Heart right ventricle (tissue), 16 donors: ENCODE data around the gene OPN1SW. TPM values are rescaled to one million over a fixed set of nuclear protein-coding genes. Genes with fewer than 3 reads are reported as not detected.

Experiments used
- ATAC-seq, 8 donors: fragments of 200-7000 bp; cut with Tn5 transposase; one replicate each; pipeline ENCODE4 v1.9.1; 2020; ENCODE audit warnings: mild to moderate bottlenecking in 8 of 8, moderate library complexity in 8 of 8, moderate number of reproducible peaks in 1 of 8
- DNase-seq, 2 donors: peaks; one replicate each; pipeline ENCODE4 v3.0.0-alpha.2; 2020
- H3K27ac ChIP-seq, 10 donors: fragments of 200-600 bp; sonication (generic) in 2 of 10; one replicate each; pipeline versions ENCODE4 v1.5.0 to v1.8.0; 2020 to 2022; ENCODE audit warnings: mild to moderate bottlenecking in 3 of 10
- H3K27me3 ChIP-seq, 7 donors: fragments of 200-600 bp; one replicate each; pipeline ENCODE4 v1.8.0; 2021 to 2022; ENCODE audit warnings: mild to moderate bottlenecking in 2 of 7
- H3K36me3 ChIP-seq, 9 donors: fragments of 200-600 bp; sonication (generic) in 1 of 9; one replicate each; pipeline versions ENCODE4 v1.5.0 to v1.8.0; 2020 to 2022; ENCODE audit warnings: mild to moderate bottlenecking in 2 of 9
- H3K4me1 ChIP-seq, 9 donors: fragments of 200-600 bp; sonication (generic) in 1 of 9; one replicate each; pipeline versions ENCODE4 v1.5.0 to v1.8.0; 2020 to 2022; ENCODE audit warnings: mild to moderate bottlenecking in 4 of 9
- H3K4me3 ChIP-seq, 10 donors: fragments of 200-600 bp; sonication (generic) in 2 of 10; one replicate each; pipeline versions ENCODE4 v1.5.0 to v1.8.0; 2020 to 2022; ENCODE audit warnings: mild to moderate bottlenecking in 7 of 10, moderate library complexity in 2 of 10
- H3K9me3 ChIP-seq, 11 donors: fragments of 200-600 bp in 10 of 11; sonication (generic) in 2 of 11; one replicate each; pipeline versions ENCODE4 v1.5.0 to v1.8.0; 2013 to 2022; ENCODE audit warnings: mild to moderate bottlenecking in 2 of 11, control low read depth in 1 of 11, moderate library complexity in 1 of 11
- CTCF ChIP-seq, 9 donors: fragments of 200-600 bp; sonication (generic) in 2 of 9; IDR thresholded peaks; one replicate each; pipeline versions ENCODE4 v1.5.0 to v1.8.0; 2021 to 2022; ENCODE audit warnings: antibody characterized with exemption in 9 of 9, mild to moderate bottlenecking in 5 of 9, moderate library complexity in 1 of 9
- WGBS, 2 donors: extraction: QIAGEN DNeasy Blood & Tissue Kit; methylation state at CpG; one replicate each; pipeline ENCODE4 v1.1.7; 2013; ENCODE audit warnings: inconsistent platforms in 1 of 2; 5-methylcytosine and 5-hydroxymethylcytosine counted together
- intact Hi-C, 10 donors: fragments of 100-400 bp; cut with DNase I; formaldehyde crosslinking; loops; one replicate each; pipeline versions ENCODE4 v1.11.1 to v1.14.2; 2022
- polyA plus RNA-seq, 2 donors: library from polyadenylated mRNA; stranded (reverse); fragments of 200-250 nt; gene quantifications; one replicate each; pipeline ENCODE4 v1.2.3, GENCODE V29; 2013
- total RNA-seq, 10 donors: library from RNA; stranded (reverse); fragmentation: NEBNext Ultra II Directional in 3 of 10; extraction: Animal tissue kit (Norgen Biotek cat#: 25700) in 3 of 10; gene quantifications; one replicate each; pipeline versions ENCODE4 v1.2.1 to v1.2.4, GENCODE V29; 2021 to 2023
- donor health status: Arrhythmogenic right ventricular cardiomyopathy.
- donor health status: ischemic (EF 13 %, LVEDD 7.1; RV severe dilation, severe dysfunction).
- donor health status: healthy with polysubstance abuse.
- donor health status: DM: no; HTN: yes; CAD: no.
- donor health status: DM: no; HTN: no; CAD: no.
- donor health status: ischemic (EF 25% LVEDD 6.9; RV normal size, moderate dysfunction).
- donor health status: ischemic (EF 25% LVEDD 5.7; RV mildly dilated, moderate dysfunction).
- donor health status: healthy.
- donor health status: DM: yes; HTN: yes; CAD: no.
- donor health status: Ischemic cardiomyopathy.
- donor health status: ischemic (EF 35%, LVEDD 5.7; RV mildly dilated, moderate dysfunction).
- donor health status: nonischemic (EF 11% LVEDD 7.7; RV severe dilation, severe dysfunction).
- donor health status: DM: yes; HTN: yes; CAD: no.
- donor health status: PGD.
- donor health status: ischemic (EF 29% LVEDD 5.4; RV normal size, mild dysfunction).
- donor health status: nonischemic (EF 23%, LVEDD 6.1; RV moderate dilation, normal function).

The OPN1SW gene
- total and polyA plus RNA-seq, 12 donors: not detected

GRCh38 chr7:128810473-128810872 is 34.9 kb upstream of the OPN1SW start:
- peaks cover 0 to 20% (median 0%) of the 10 kb centered on the region in 9 donors for H3K36me3 ChIP-seq
- H3K4me1 ChIP-seq: peaks cover 0 to 15% (median 10%) of the 10 kb centered on the region in 9 donors
- H3K27me3 ChIP-seq: no peaks in the 10 kb centered on the region
- H3K9me3 ChIP-seq: no peaks in the 10 kb centered on the region
- TF ChIP-seq CTCF (IDR thresholded peaks at IDR 0.05): no peak
- H3K4me3 ChIP-seq: no peak overlapping the region
- intact Hi-C loops: no loop called here
- ATAC-seq (no peak), DNase-seq (no peak)
- 88 to 96% methylated on average over 2 of the region's 2 CpGs for WGBS, 2 donors
- no peak overlapping the region for H3K27ac ChIP-seq

GRCh38 chr7:128809363-128809762 is 33.8 kb upstream of the OPN1SW start:
- no peak for TF ChIP-seq CTCF (IDR thresholded peaks at IDR 0.05)
- intact Hi-C loops: no loop called here
- peaks cover 0 to 15% (median 10%) of the 10 kb centered on the region in 9 donors for H3K4me1 ChIP-seq
- no peaks in the 10 kb centered on the region for H3K9me3 ChIP-seq
- H3K27ac ChIP-seq: no peak overlapping the region
- ATAC-seq (no peak), DNase-seq (no peak)
- H3K36me3 ChIP-seq: peaks cover 0 to 31% (median 0%) of the 10 kb centered on the region in 9 donors
- WGBS, 2 donors: 78 to 81% methylated on average over 3 of the region's 3 CpGs
- H3K27me3 ChIP-seq: no peaks in the 10 kb centered on the region
- H3K4me3 ChIP-seq: no peak overlapping the region

GRCh38 chr7:128807191-128807590 is 31.6 kb upstream of the OPN1SW start:
- H3K9me3 ChIP-seq: no peaks in the 10 kb centered on the region
- TF ChIP-seq CTCF (IDR thresholded peaks at IDR 0.05): no peak
- 80 to 90% methylated on average over 8 of the region's 8 CpGs for WGBS, 2 donors

GRCh38 chr7:128805225-128805624 is 29.6 kb upstream of the OPN1SW start:
- intact Hi-C loops: no loop called here
- Histone ChIP-seq H3K27ac (no peak overlapping the region), H3K9me3 (no peaks in the 10 kb centered on the region), H3K36me3 (peaks cover 0 to 40% (median 0%) of the 10 kb centered on the region in 9 donors), H3K4me3 (no peak overlapping the region), H3K27me3 (no peaks in the 10 kb centered on the region), H3K4me1 (no peaks in the 10 kb centered on the region)
- no peak for TF ChIP-seq CTCF (IDR thresholded peaks at IDR 0.05)
- 91 to 95% methylated on average over 5 of the region's 5 CpGs for WGBS, 2 donors
- ATAC-seq: no peak
- no peak for DNase-seq

More at GRCh38 chr7:128807191-128807590, 31.6 kb upstream of the OPN1SW start:
- DNase-seq (no peak), ATAC-seq (no peak)
- Histone ChIP-seq H3K4me3 (no peak overlapping the region), H3K27ac (no peak overlapping the region), H3K27me3 (no peaks in the 10 kb centered on the region), H3K4me1 (peaks cover 0 to 3% (median 0%) of the 10 kb centered on the region in 9 donors), H3K36me3 (peaks cover 0 to 37% (median 0%) of the 10 kb centered on the region in 9 donors)
- intact Hi-C loops: no loop called here
